Parathyroid adenoma (tissue), 2 donors: Measurements from ENCODE around the gene ZNF462.

Experiments
- H2AFZ ChIP-seq: fragments of 300-600 bp; sonication (generic); one replicate; pipeline ENCODE4 v1.7.0; 2017; ENCODE audit warnings: antibody characterized with exemption, mild to moderate bottlenecking
- H3K27ac ChIP-seq: fragments of 300-600 bp; sonication (generic); one replicate; pipeline ENCODE4 v1.7.0; 2017
- H3K27me3 ChIP-seq: fragments of 300-600 bp; sonication (generic); one replicate; pipeline ENCODE4 v1.7.0; 2017; ENCODE audit warnings: low read length; ENCODE audit not compliant: control insufficient read depth, insufficient read depth
- H3K36me3 ChIP-seq: fragments of 300-600 bp; sonication (generic); one replicate; pipeline ENCODE4 v1.7.0; 2017; ENCODE audit warnings: low read length; ENCODE audit not compliant: control insufficient read depth, insufficient read depth
- H3K4me1 ChIP-seq: fragments of 300-600 bp; sonication (generic); one replicate; pipeline ENCODE4 v1.7.0; 2017; ENCODE audit warnings: control low read depth
- H3K4me2 ChIP-seq: fragments of 300-600 bp; sonication (generic); one replicate; pipeline ENCODE4 v1.7.0; 2017; ENCODE audit warnings: low read length
- H3K4me3 ChIP-seq: fragments of 300-600 bp; sonication (generic); one replicate; pipeline ENCODE4 v1.7.0; 2017; ENCODE audit warnings: low read depth, low read length
- H3K79me2 ChIP-seq: fragments of 300-600 bp; sonication (generic); one replicate; pipeline ENCODE4 v1.7.0; 2017; ENCODE audit warnings: control low read depth
- H3K9ac ChIP-seq: fragments of 300-600 bp; sonication (generic); one replicate; pipeline ENCODE4 v1.7.0; 2017; ENCODE audit warnings: mild to moderate bottlenecking
- H3K9me3 ChIP-seq: fragments of 300-600 bp; sonication (generic); one replicate; pipeline ENCODE4 v1.7.0; 2017; ENCODE audit warnings: low read length; ENCODE audit not compliant: control insufficient read depth
- CTCF ChIP-seq: fragments of 300-600 bp; sonication (generic); IDR thresholded peaks from one replicate; pipeline ENCODE4 v1.7.0; 2017; ENCODE audit warnings: antibody characterized with exemption, mild to moderate bottlenecking
- donor health status: primary hyperparathyroidism.

The ZNF462 gene

GRCh38 chr9:107036367-107036766 is 173.4 kb downstream of the ZNF462 start:
- Histone ChIP-seq H2AFZ (no peak overlapping the region), H3K4me2 (no peak overlapping the region), H3K36me3 (no peaks in the 10 kb centered on the region), H3K9ac (no peak overlapping the region), H3K27me3 (no peaks in the 10 kb centered on the region), H3K27ac (no peak overlapping the region), H3K4me3 (no peak overlapping the region), H3K79me2 (no peaks in the 10 kb centered on the region), H3K4me1 (no peaks in the 10 kb centered on the region), H3K9me3 (no peaks in the 10 kb centered on the region)
- TF ChIP-seq CTCF: no peak

GRCh38 chr9:107039542-107039941 is 176.6 kb downstream of the ZNF462 start:
- Histone ChIP-seq H3K9ac (no peak overlapping the region), H3K9me3 (no peaks in the 10 kb centered on the region), H3K36me3 (no peaks in the 10 kb centered on the region), H3K27ac (no peak overlapping the region), H3K27me3 (no peaks in the 10 kb centered on the region), H3K4me1 (no peaks in the 10 kb centered on the region), H3K4me2 (no peak overlapping the region), H3K4me3 (no peak overlapping the region), H2AFZ (no peak overlapping the region), H3K79me2 (no peaks in the 10 kb centered on the region)
- TF ChIP-seq CTCF: no peak

GRCh38 chr9:107042606-107043005 is 179.6 kb downstream of the ZNF462 start:
- no peaks in the 10 kb centered on the region for H3K4me1 ChIP-seq
- no peak overlapping the region for H3K4me3 ChIP-seq
- no peak overlapping the region for H3K4me2 ChIP-seq
- H3K27ac ChIP-seq: no peak overlapping the region
- no peak for TF ChIP-seq CTCF
- no peak overlapping the region for H3K9ac ChIP-seq
- H3K79me2 ChIP-seq: no peaks in the 10 kb centered on the region
- H3K36me3 ChIP-seq: no peaks in the 10 kb centered on the region
- H3K9me3 ChIP-seq: no peaks in the 10 kb centered on the region
- no peak overlapping the region for H2AFZ ChIP-seq
- no peaks in the 10 kb centered on the region for H3K27me3 ChIP-seq

- H3K4me1 ChIP-seq: no peaks in the 10 kb centered on the region
- no peak overlapping the region for H2AFZ ChIP-seq
- no peak overlapping the region for H3K9ac ChIP-seq
- no peak overlapping the region for H3K4me3 ChIP-seq
- TF ChIP-seq CTCF: no peak
- H3K4me2 ChIP-seq: no peak overlapping the region
- H3K27ac ChIP-seq: no peak overlapping the region
- no peaks in the 10 kb centered on the region for H3K27me3 ChIP-seq
- no peaks in the 10 kb centered on the region for H3K36me3 ChIP-seq
- H3K79me2 ChIP-seq: no peaks in the 10 kb centered on the region
- H3K9me3 ChIP-seq: no peaks in the 10 kb centered on the region
Measured at GRCh38 chr9:107043886-107044285, 180.9 kb downstream of the ZNF462 start.

- no peaks in the 10 kb centered on the region for H3K4me1 ChIP-seq
- no peaks in the 10 kb centered on the region for H3K9me3 ChIP-seq
- H3K79me2 ChIP-seq: no peaks in the 10 kb centered on the region
- H3K27ac ChIP-seq: no peak overlapping the region
- no peak overlapping the region for H2AFZ ChIP-seq
- H3K4me2 ChIP-seq: no peak overlapping the region
- H3K27me3 ChIP-seq: no peaks in the 10 kb centered on the region
- H3K36me3 ChIP-seq: no peaks in the 10 kb centered on the region
- TF ChIP-seq CTCF: no peak
- H3K4me3 ChIP-seq: no peak overlapping the region
- H3K9ac ChIP-seq: no peak overlapping the region
Measured at GRCh38 chr9:107044872-107045271, 181.9 kb downstream of the ZNF462 start.
